HepG2 (cell line): ENCODE results near the gene ERMARD. TPM values are rescaled to one million over a fixed set of nuclear protein-coding genes. Genes with fewer than 3 reads are reported as not detected.

Experiments
- ARNT2 ChIP-seq: sonication (generic); formaldehyde crosslinking; IDR thresholded peaks from 2 replicates; pipeline ENCODE4 v1.8.0; 2022; ENCODE audit warnings: mild to moderate bottlenecking, low read depth, missing genetic modification reagents, moderate library complexity
- EHMT2 ChIP-seq: fragments of 200-600 bp; sonication (generic); IDR thresholded peaks from 2 replicates; pipeline ENCODE4 v1.7.0; 2017; ENCODE audit warnings: antibody characterized with exemption, low read depth, low read length, borderline replicate concordance
- FOSL2 ChIP-seq: sonication (generic); formaldehyde crosslinking; IDR thresholded peaks from 2 replicates; pipeline ENCODE4 v1.4.0; 2020; ENCODE audit warnings: missing genetic modification reagents
- HNF4G ChIP-seq, 2 experiments: sonication (generic) in 1 of 2; formaldehyde crosslinking in 1 of 2; IDR thresholded peaks; 2 replicates each; pipeline versions ENCODE4 v1.4.0 to v1.6.1; 2011 to 2020; ENCODE audit warnings: borderline replicate concordance in 2 of 2, low read depth in 2 of 2, mild to moderate bottlenecking in 2 of 2, low read length in 1 of 2, missing genetic modification reagents in 1 of 2, moderate library complexity in 1 of 2
- KLF11 ChIP-seq: IDR thresholded peaks from 2 replicates; pipeline ENCODE4 v1.6.1; 2016; ENCODE audit warnings: missing compliant biosample characterization
- KMT2A ChIP-seq: sonication (generic); formaldehyde crosslinking; IDR thresholded peaks from 2 replicates; pipeline ENCODE4 v1.4.0; 2020; ENCODE audit warnings: missing genetic modification reagents
- NONO ChIP-seq, 2 experiments: fragments of 450-650 bp in 1 of 2; sonication (generic) in 1 of 2; formaldehyde crosslinking in 1 of 2; IDR thresholded peaks in 1 of 2; conservative IDR thresholded peaks in 1 of 2; 2 replicates each; pipeline versions ENCODE4 v1.6.1 to v1.8.0; 2017 to 2022; ENCODE audit warnings: mild to moderate bottlenecking in 1 of 2, missing genetic modification reagents in 1 of 2, moderate library complexity in 1 of 2
- REL ChIP-seq: sonication (generic); formaldehyde crosslinking; conservative IDR thresholded peaks from 2 replicates; pipeline ENCODE4 v1.8.0; 2022; ENCODE audit warnings: mild to moderate bottlenecking, missing genetic modification reagents, moderate library complexity
- ZNF282 ChIP-seq: fragments of 450-650 bp; IDR thresholded peaks from 2 replicates; pipeline ENCODE4 v1.6.1; 2018; ENCODE audit not compliant: partially characterized antibody
- ZNF616 ChIP-seq: sonication (generic); formaldehyde crosslinking; IDR thresholded peaks from 2 replicates; pipeline ENCODE4 v1.5.0; 2020; ENCODE audit warnings: low read depth, mild to moderate bottlenecking, missing genetic modification reagents
- ZNF678 ChIP-seq: sonication (generic); formaldehyde crosslinking; IDR thresholded peaks from 2 replicates; pipeline ENCODE4 v1.4.0; 2020; ENCODE audit warnings: mild to moderate bottlenecking, missing genetic modification reagents
- polyA plus RNA-seq, 8 experiments: library from polyadenylated mRNA; depleted of rRNA in 3 of 8; stranded (reverse) in 7 of 8; unstranded in 1 of 8; fragments of >200 nt; fragmentation: Illumina TruSeq in 4 of 8; extraction: Trizol in 4 of 8; gene quantifications; 2 replicates each; pipeline versions ENCODE4 v1.2.1 to v1.2.3, GENCODE V29; 2011 to 2016; ENCODE audit warnings: low read depth in 4 of 8, missing spikeins in 1 of 8, mixed read lengths in 1 of 8; ENCODE audit not compliant: insufficient read depth in 1 of 8
- total RNA-seq, 5 experiments: library from RNA; depleted of rRNA; stranded (reverse); fragments of >200 nt; fragmentation: Illumina TruSeq; extraction: Trizol; gene quantifications; 2 replicates each; pipeline ENCODE4 v1.2.3, GENCODE V29; 2016; ENCODE audit warnings: low read depth in 1 of 5
- TF ChIP-seq, protein P1 (sequence below), 2 experiments: fragments of 450-650 bp in 1 of 2; sonication (generic) in 1 of 2; formaldehyde crosslinking in 1 of 2; IDR thresholded peaks; 2 replicates each; pipeline versions ENCODE4 v1.6.1 to v1.8.0; 2016 to 2022; ENCODE audit warnings: antibody characterized with exemption in 1 of 2, mild to moderate bottlenecking in 1 of 2, missing genetic modification reagents in 1 of 2
- TF ChIP-seq, protein P2 (sequence below): sonication (generic); formaldehyde crosslinking; IDR thresholded peaks from 2 replicates; pipeline ENCODE4 v1.4.0; 2020; ENCODE audit warnings: missing genetic modification reagents
- TF ChIP-seq, protein P3 (sequence below): IDR thresholded peaks from 2 replicates; pipeline ENCODE4 v1.6.1; 2018; ENCODE audit warnings: missing genetic modification reagents, mild to moderate bottlenecking, missing compliant biosample characterization

The ERMARD gene
- total and polyA plus RNA-seq, 2 of the 13 experiments (the other 11 are each of a cell fraction or from before 2014, with no cell fraction given): 8.8 to 10.7 TPM

DNA sequence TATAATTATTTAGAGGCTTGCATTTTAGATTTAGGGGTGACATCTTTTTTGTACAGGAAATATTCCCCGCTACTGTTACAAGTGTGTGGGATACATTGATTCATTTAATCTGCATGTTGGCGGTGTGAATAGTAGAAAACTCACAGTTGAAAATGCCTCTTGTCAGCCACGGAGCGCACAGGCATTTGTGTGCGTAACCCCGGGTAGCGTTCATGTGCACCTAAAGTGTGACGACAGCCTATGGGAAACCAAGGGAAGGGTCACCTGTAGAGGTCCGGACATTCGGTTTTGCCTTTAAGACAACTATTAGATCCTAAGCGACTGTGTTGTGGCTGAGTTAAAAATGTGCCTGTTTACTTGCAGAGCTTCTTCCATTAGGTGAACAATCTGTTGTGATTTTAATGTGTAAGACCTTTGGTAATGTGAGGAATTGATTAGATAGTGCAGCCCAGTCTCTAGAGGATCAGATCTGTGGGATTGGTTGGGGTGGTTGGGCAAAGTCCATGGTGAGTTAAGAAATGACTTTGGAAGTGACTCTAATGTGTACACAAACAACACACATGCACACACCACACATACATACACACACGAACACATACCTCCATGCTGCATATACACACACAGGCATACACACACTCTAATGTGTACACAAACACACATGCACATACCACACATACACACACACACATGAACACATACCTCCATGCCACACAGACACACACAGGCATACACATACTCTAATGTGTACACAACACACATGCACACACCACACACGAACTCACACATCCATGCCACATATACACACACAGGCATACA is 15.7 kb downstream of the ERMARD start (continued):
- no peak for TF ChIP-seq ARNT2 (CRISPR knock-in tag)
- TF ChIP-seq ZNF282: peak; percentile 48
- no peak for TF ChIP-seq EHMT2
- TF ChIP-seq KLF11 (CRISPR knock-in tag): no peak
- TF ChIP-seq ZNF616 (CRISPR knock-in tag): no peak
- TF ChIP-seq, protein P1, sequence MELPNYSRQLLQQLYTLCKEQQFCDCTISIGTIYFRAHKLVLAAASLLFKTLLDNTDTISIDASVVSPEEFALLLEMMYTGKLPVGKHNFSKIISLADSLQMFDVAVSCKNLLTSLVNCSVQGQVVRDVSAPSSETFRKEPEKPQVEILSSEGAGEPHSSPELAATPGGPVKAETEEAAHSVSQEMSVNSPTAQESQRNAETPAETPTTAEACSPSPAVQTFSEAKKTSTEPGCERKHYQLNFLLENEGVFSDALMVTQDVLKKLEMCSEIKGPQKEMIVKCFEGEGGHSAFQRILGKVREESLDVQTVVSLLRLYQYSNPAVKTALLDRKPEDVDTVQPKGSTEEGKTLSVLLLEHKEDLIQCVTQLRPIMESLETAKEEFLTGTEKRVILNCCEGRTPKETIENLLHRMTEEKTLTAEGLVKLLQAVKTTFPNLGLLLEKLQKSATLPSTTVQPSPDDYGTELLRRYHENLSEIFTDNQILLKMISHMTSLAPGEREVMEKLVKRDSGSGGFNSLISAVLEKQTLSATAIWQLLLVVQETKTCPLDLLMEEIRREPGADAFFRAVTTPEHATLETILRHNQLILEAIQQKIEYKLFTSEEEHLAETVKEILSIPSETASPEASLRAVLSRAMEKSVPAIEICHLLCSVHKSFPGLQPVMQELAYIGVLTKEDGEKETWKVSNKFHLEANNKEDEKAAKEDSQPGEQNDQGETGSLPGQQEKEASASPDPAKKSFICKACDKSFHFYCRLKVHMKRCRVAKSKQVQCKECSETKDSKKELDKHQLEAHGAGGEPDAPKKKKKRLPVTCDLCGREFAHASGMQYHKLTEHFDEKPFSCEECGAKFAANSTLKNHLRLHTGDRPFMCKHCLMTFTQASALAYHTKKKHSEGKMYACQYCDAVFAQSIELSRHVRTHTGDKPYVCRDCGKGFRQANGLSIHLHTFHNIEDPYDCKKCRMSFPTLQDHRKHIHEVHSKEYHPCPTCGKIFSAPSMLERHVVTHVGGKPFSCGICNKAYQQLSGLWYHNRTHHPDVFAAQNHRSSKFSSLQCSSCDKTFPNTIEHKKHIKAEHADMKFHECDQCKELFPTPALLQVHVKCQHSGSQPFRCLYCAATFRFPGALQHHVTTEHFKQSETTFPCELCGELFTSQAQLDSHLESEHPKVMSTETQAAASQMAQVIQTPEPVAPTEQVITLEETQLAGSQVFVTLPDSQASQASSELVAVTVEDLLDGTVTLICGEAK (IDR thresholded peaks at IDR 0.05): peak; percentile 42
- TF ChIP-seq, protein P1 (CRISPR knock-in tag; IDR thresholded peaks at IDR 0.05): no peak
- no peak for TF ChIP-seq ZNF678 (CRISPR knock-in tag)
- TF ChIP-seq, protein P2, sequence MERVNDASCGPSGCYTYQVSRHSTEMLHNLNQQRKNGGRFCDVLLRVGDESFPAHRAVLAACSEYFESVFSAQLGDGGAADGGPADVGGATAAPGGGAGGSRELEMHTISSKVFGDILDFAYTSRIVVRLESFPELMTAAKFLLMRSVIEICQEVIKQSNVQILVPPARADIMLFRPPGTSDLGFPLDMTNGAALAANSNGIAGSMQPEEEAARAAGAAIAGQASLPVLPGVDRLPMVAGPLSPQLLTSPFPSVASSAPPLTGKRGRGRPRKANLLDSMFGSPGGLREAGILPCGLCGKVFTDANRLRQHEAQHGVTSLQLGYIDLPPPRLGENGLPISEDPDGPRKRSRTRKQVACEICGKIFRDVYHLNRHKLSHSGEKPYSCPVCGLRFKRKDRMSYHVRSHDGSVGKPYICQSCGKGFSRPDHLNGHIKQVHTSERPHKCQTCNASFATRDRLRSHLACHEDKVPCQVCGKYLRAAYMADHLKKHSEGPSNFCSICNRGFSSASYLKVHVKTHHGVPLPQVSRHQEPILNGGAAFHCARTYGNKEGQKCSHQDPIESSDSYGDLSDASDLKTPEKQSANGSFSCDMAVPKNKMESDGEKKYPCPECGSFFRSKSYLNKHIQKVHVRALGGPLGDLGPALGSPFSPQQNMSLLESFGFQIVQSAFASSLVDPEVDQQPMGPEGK (CRISPR knock-in tag): no peak
- TF ChIP-seq HNF4G (IDR thresholded peaks at IDR 0.05; ENCODE audit: borderline replicate concordance, low read depth, low read length): no peak
- no peak for TF ChIP-seq HNF4G (CRISPR knock-in tag; IDR thresholded peaks at IDR 0.05; ENCODE audit: borderline replicate concordance, low read depth)
- TF ChIP-seq FOSL2 (CRISPR knock-in tag): peak; percentile 20; the same call in 1 of the 2 replicates
- TF ChIP-seq REL (CRISPR knock-in tag): no peak
- TF ChIP-seq NONO (IDR thresholded peaks at IDR 0.05): 0 out of 2 replicates have a peak, but pooled peaks have one; percentile 18
- 0 out of 2 replicates have a peak, but pooled peaks have one; percentile 36 for TF ChIP-seq NONO (CRISPR knock-in tag; conservative IDR thresholded peaks at IDR 0.05)
- no peak for TF ChIP-seq KMT2A (CRISPR knock-in tag)
- TF ChIP-seq, protein P3, sequence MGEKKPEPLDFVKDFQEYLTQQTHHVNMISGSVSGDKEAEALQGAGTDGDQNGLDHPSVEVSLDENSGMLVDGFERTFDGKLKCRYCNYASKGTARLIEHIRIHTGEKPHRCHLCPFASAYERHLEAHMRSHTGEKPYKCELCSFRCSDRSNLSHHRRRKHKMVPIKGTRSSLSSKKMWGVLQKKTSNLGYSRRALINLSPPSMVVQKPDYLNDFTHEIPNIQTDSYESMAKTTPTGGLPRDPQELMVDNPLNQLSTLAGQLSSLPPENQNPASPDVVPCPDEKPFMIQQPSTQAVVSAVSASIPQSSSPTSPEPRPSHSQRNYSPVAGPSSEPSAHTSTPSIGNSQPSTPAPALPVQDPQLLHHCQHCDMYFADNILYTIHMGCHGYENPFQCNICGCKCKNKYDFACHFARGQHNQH (CRISPR knock-in tag): no peak
